ENCODE results near the gene CCDC6. TPM values are rescaled to one million over a fixed set of nuclear protein-coding genes. Genes with fewer than 3 reads are reported as not detected.

The CCDC6 gene
- total RNA-seq, 1 donor from 2014 or later, result 28.1 TPM

DNA sequence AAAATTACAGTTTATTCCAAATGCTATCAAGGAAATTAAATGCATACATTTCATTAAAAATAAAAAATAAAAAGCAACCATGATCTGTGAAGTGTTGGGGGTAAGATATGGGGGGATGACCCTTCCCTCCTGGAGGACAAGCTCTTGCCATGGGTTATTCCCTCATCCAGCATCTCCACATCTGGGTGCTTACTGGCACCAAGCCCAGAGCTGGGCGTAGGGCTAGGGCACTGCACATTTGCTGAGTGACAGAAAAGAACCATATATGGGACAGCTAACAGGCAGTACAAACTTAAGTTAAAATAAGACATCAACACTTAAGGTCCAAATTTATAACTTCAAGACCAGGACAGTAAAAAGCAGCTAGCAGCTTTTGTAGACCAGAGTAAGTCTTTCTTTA lies 10.2 kb downstream of the CCDC6 start:
- Mint-ChIP-seq H3K4me1 (ENCODE audit: low read depth, unreplicated experiment) (peaks cover 11% of the 10 kb centered on the region), H3K4me3 (ENCODE audit: unreplicated experiment) (no peak overlapping the region), H3K27me3 (ENCODE audit: unreplicated experiment) (peaks cover 4% of the 10 kb centered on the region), H3K9me3 (ENCODE audit: unreplicated experiment) (no peaks in the 10 kb centered on the region), H3K27ac (ENCODE audit: unreplicated experiment) (no peak overlapping the region), H3K36me3 (ENCODE audit: unreplicated experiment) (no peaks in the 10 kb centered on the region)
- TF ChIP-seq, protein P1, sequence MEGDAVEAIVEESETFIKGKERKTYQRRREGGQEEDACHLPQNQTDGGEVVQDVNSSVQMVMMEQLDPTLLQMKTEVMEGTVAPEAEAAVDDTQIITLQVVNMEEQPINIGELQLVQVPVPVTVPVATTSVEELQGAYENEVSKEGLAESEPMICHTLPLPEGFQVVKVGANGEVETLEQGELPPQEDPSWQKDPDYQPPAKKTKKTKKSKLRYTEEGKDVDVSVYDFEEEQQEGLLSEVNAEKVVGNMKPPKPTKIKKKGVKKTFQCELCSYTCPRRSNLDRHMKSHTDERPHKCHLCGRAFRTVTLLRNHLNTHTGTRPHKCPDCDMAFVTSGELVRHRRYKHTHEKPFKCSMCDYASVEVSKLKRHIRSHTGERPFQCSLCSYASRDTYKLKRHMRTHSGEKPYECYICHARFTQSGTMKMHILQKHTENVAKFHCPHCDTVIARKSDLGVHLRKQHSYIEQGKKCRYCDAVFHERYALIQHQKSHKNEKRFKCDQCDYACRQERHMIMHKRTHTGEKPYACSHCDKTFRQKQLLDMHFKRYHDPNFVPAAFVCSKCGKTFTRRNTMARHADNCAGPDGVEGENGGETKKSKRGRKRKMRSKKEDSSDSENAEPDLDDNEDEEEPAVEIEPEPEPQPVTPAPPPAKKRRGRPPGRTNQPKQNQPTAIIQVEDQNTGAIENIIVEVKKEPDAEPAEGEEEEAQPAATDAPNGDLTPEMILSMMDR (IDR thresholded peaks at IDR 0.05; ENCODE audit: partially characterized antibody, unreplicated experiment), result no peak
- no peak for DNase-seq

DNA sequence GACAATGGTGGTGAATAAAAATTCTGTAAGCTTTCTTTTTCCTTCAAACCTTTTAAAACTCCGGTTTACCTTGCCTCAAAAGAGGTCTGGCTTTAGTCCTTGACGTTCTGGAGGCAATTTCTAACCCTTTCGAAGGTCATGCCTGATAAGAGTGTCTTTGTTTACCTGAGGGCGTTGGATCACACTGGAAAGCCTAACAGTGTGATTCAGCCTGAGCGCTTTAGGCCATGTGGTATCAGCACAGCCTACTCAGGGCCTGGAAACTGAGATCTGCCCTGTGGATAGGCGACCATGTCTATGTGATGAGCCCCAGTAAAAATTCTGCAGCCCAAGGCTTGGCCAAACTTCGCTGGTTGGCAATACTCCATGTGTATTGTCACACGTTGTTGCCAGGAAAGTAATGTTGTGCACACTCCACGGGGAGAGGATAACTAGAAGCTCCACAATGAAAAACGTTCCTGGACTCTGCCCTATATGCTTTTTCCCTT lies 10.7 kb downstream of the CCDC6 start:
- Mint-ChIP-seq H3K4me3 (ENCODE audit: unreplicated experiment) (no peak overlapping the region), H3K4me1 (ENCODE audit: low read depth, unreplicated experiment) (peaks cover 11% of the 10 kb centered on the region), H3K9me3 (ENCODE audit: unreplicated experiment) (no peaks in the 10 kb centered on the region), H3K36me3 (ENCODE audit: unreplicated experiment) (no peaks in the 10 kb centered on the region), H3K27me3 (ENCODE audit: unreplicated experiment) (peaks cover 4% of the 10 kb centered on the region), H3K27ac (ENCODE audit: unreplicated experiment) (no peak overlapping the region)
- TF ChIP-seq, protein P1 (IDR thresholded peaks at IDR 0.05; ENCODE audit: partially characterized antibody, unreplicated experiment), result no peak
- no peak for DNase-seq

DNA sequence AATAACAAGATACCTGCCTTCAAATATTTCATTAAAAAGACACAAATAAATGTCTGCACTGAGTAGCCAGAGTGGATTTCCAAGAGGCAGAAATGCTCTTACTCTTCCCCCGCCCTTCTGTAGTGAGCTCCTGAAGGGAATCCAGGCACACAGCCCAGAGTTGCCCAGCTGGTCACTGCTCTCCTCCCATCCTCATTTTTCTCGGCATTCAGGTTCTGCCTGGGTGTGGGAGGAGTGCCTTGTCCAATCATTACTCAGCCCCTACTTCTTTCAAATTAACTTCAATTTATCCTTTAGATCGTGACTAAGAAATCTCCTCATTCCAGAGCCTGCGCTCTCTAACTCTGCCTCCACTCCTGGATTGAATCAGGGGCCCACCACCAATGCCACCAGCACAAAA lies 12.2 kb downstream of the CCDC6 start:
- DNase-seq, result no peak
- no peaks in the 10 kb centered on the region for H3K36me3 Mint-ChIP-seq (ENCODE audit: unreplicated experiment)
- H3K27me3 Mint-ChIP-seq (ENCODE audit: unreplicated experiment), result peaks cover under 1% of the 10 kb centered on the region
- peaks cover 3% of the 10 kb centered on the region for H3K9me3 Mint-ChIP-seq (ENCODE audit: unreplicated experiment)
- peaks cover 20% of the 10 kb centered on the region for H3K4me1 Mint-ChIP-seq (ENCODE audit: low read depth, unreplicated experiment)
- TF ChIP-seq, protein P1 (IDR thresholded peaks at IDR 0.05; ENCODE audit: partially characterized antibody, unreplicated experiment), result no peak
- no peak overlapping the region for H3K4me3 Mint-ChIP-seq (ENCODE audit: unreplicated experiment)
- no peak overlapping the region for H3K27ac Mint-ChIP-seq (ENCODE audit: unreplicated experiment)

DNA sequence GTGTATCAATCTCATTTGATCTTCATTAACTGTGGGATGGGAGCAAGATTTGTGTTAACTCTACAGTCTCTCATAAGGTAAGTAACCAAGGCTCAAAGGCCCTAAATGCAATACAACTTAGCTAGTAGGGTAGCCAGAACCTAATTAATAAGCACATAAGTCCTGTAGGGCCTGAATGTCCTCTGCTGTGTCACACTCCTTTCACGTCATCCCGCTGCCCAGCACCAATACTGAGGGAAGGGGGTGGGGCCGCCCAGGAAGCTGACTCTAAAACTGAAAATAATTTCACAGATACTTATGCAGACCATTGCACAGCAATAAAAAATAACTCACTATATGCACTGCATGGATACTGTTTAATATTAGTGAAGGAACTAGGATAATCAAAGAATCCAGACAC lies 13.7 kb downstream of the CCDC6 start:
- H3K4me1 Mint-ChIP-seq (ENCODE audit: low read depth, unreplicated experiment), result peaks cover 25% of the 10 kb centered on the region
- H3K36me3 Mint-ChIP-seq (ENCODE audit: unreplicated experiment), result no peaks in the 10 kb centered on the region
- peaks cover 5% of the 10 kb centered on the region for H3K9me3 Mint-ChIP-seq (ENCODE audit: unreplicated experiment)
- no peak overlapping the region for H3K27ac Mint-ChIP-seq (ENCODE audit: unreplicated experiment)
- TF ChIP-seq, protein P1 (IDR thresholded peaks at IDR 0.05; ENCODE audit: partially characterized antibody, unreplicated experiment), result no peak
- DNase-seq, result no peak
- no peak overlapping the region for H3K4me3 Mint-ChIP-seq (ENCODE audit: unreplicated experiment)
- H3K27me3 Mint-ChIP-seq (ENCODE audit: unreplicated experiment), result peaks cover under 1% of the 10 kb centered on the region

DNA sequence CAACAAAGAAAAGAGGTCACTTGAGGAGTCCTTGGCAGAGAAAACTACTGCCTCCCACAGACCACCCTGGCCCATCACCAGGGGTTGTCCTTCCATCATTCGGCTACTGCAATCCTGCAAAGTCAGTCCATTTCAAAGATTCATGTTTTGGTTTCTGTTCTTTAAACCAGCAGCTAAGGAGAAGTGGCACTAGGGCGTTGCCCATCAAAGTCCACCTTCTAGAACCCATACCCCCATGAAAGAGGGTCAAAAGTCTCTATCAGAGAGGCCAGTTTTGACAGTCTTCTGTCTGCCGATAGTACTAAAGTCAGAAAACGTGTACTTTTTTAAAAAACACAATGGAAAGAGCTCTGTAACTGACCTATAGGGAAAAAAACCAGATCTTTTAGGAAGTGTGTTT lies 14.4 kb downstream of the CCDC6 start:
- no peak for DNase-seq
- Mint-ChIP-seq H3K4me3 (ENCODE audit: unreplicated experiment) (no peak overlapping the region), H3K27me3 (ENCODE audit: unreplicated experiment) (peaks cover 1% of the 10 kb centered on the region), H3K4me1 (ENCODE audit: low read depth, unreplicated experiment) (peaks cover 25% of the 10 kb centered on the region), H3K27ac (ENCODE audit: unreplicated experiment) (no peak overlapping the region), H3K9me3 (ENCODE audit: unreplicated experiment) (peaks cover 5% of the 10 kb centered on the region), H3K36me3 (ENCODE audit: unreplicated experiment) (no peaks in the 10 kb centered on the region)
- TF ChIP-seq, protein P1 (IDR thresholded peaks at IDR 0.05; ENCODE audit: partially characterized antibody, unreplicated experiment), result no peak
